GM12864 (cell line): ENCODE results near the gene LEMD2.

ENCODE experiments used
- DNase-seq: peaks from one replicate; pipeline ENCODE4 v3.0.0-alpha.2; 2011; ENCODE audit warnings: low read depth
- H3K4me3 ChIP-seq: 2 replicates; pipeline ENCODE4 v1.5.1; 2011; ENCODE audit warnings: mild to moderate bottlenecking, low read depth, low read length, control low read depth
- TF ChIP-seq, protein P1 (sequence below): IDR thresholded peaks from 2 replicates; pipeline ENCODE4 v1.5.1; 2011; ENCODE audit warnings: low read depth, mild to moderate bottlenecking, moderate library complexity, low read length, control low read depth, inconsistent platforms; ENCODE audit errors: missing control alignments

Gene LEMD2

DNA sequence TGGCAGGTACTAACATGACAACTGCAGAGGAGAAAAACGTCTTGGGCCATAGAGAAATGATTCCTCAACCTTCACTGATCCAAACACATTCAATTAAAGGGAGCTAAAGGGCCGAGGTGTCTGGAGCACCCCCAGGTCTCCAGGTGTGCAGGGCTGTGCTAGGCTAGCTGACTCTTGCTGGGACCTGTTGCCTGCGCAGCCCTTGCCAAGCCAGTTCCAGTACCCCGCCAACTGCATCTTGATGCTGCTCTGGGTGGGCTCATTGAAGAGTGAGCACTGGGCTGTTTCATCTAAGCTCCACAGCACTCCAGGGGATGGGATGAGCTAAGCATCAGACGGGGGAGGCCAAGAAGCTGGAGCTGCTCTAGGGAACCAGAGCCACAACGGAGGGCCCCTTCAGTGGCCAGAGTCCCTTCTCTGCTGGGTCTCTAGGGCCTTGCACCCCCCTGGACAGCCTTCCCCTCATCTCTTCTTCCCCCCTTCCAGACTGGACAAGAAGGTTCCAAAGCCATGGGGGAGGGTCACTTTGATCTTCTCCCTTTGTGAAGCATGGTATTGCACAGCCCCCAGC lies 15.9 kb downstream of the LEMD2 start:
- no peak overlapping the region for H3K4me3 ChIP-seq
- DNase-seq, result no peak
- TF ChIP-seq, protein P1, sequence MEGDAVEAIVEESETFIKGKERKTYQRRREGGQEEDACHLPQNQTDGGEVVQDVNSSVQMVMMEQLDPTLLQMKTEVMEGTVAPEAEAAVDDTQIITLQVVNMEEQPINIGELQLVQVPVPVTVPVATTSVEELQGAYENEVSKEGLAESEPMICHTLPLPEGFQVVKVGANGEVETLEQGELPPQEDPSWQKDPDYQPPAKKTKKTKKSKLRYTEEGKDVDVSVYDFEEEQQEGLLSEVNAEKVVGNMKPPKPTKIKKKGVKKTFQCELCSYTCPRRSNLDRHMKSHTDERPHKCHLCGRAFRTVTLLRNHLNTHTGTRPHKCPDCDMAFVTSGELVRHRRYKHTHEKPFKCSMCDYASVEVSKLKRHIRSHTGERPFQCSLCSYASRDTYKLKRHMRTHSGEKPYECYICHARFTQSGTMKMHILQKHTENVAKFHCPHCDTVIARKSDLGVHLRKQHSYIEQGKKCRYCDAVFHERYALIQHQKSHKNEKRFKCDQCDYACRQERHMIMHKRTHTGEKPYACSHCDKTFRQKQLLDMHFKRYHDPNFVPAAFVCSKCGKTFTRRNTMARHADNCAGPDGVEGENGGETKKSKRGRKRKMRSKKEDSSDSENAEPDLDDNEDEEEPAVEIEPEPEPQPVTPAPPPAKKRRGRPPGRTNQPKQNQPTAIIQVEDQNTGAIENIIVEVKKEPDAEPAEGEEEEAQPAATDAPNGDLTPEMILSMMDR, result no peak

DNA sequence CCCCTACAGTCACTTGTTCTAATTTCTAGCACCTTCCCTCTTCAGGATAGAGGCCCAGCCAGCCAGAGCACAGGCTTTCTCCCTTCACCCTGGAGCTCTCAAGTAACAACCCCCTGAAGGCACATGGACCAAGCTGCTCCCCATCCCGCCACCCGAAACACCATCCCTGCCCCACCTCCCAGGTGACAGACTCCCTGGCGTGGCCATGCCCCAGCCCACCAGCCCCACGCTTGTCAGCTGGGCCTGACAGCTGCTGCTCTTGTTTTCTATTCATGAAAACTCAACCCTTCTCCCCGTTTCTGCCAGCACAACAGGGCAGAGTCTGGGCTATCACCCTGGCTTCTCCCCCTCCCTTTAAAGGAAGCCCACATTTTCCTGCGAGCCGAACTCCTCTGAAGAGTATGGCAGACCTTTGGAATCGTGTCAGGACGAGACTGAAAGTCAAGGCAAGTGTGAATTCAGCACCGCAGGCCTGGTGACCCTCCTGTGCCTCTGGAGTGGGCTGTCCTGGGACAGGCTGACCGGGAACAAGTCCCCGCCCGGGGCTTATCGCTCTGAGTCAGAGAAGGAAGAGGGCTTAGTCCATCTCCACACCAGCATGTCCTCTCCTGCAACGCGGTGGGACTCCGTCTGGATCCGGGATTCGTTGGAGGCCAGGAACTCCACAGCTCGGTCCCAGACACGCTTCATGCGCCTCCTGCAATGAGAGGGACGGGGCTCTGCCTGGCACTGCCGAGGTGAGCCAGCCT lies 16.7 kb downstream of the LEMD2 start:
- no peak overlapping the region for H3K4me3 ChIP-seq
- no peak for DNase-seq
- TF ChIP-seq, protein P1, result no peak

DNA sequence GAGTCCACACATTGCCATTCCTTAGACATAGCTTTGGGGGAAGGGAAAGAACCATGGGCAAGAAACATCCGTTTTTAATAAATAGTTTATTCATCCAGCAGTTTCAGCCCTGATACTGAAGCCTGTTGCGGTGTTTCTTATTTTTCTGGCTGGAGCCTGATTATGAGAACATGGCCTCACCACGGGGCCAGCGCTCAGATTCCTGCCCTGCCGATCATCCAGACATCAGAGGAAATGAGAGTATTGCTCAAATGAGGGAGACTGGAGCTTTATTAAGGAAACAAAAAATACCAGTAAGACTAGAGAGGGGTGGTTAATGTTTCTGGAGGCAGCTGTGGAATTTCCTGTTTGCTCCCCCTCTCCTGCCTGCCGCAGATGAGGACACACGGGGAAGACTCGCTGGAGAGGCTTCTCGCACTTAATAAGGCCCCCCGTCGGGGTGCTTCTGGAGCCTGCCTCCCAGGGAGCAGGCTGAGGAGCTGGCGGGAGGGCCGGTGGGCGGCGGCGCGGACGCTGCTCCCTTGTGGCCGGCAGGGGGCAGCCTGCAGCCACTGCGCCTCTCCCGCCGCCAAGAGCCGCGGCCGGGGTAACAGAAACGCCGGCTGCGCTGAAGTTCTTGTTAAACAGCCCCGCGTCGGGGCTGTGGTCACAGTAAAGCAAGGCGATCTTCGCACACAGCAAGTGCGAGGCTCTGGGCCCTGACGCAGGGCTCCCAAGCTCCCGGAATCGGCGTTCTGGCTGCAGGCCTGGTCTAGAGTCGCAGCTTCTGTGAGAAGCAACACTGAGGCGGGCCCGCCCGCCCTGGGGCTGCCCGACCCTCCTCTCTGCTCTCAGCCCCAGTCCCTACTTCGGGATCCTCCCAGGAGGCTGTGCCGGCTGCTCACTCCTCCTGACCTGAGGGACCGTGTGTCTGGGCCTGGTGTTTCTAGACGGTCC lies 17.5 kb downstream of the LEMD2 start:
- TF ChIP-seq, protein P1, result peak; percentile 80
- no peak overlapping the region for H3K4me3 ChIP-seq
- no peak for DNase-seq

DNA sequence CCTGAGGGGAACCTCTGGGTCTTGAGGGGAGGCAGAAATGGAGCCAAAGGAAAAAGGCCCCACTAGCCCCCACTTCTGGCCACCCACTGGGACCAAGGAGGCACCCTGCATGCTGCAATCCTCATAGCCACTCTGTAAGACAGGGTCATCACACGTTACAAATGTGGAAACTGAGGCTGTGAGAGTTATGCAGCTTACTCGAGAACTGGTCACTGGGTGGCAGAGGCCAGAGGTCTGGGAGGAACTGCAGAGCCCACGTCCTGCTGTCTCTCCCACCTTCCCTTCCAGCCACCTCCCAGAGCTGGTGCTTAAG lies 18.1 kb downstream of the LEMD2 start:
- DNase-seq, result no peak
- no peak overlapping the region for H3K4me3 ChIP-seq
- TF ChIP-seq, protein P1, result no peak

GRCh38 chr6:33770124-33770832 lies 18.7 kb downstream of the LEMD2 start:
- no peak overlapping the region for H3K4me3 ChIP-seq
- TF ChIP-seq, protein P1, result no peak

GRCh38 chr6:33769248-33769821 lies 19.6 kb downstream of the LEMD2 start:
- TF ChIP-seq, protein P1, result no peak
- H3K4me3 ChIP-seq, result no peak overlapping the region
- DNase-seq, result no peak

More at GRCh38 chr6:33770124-33770832, 18.7 kb downstream of the LEMD2 start:
- no peak for DNase-seq
